Ovary (tissue), 3 donors: ENCODE data around the gene DSCAM.
"Not testable (repeated sequence)": the region's sequence is repeated elsewhere in the genome, so short reads cannot be mapped to it uniquely, and the experiment has no call there.

Experiments used
- CTCF ChIP-seq, 3 donors: fragments of 450-650 bp in 2 of 3; fragments of 200-600 bp in 1 of 3; IDR thresholded peaks; one replicate each; pipeline versions ENCODE4 v1.5.1 to v1.8.0; 2016 to 2022; ENCODE audit warnings: antibody characterized with exemption in 3 of 3, mild to moderate bottlenecking in 1 of 3
- POLR2A ChIP-seq: fragments of 450-650 bp; IDR thresholded peaks from one replicate; pipeline ENCODE4 v1.6.1; 2017; ENCODE audit warnings: antibody characterized with exemption, mild to moderate bottlenecking, moderate library complexity
- donor health status: DM: no; HTN: no; CAD: no.

GRCh38 chr21:40033156-40033782, 813.7 kb downstream of the DSCAM start:
- TF ChIP-seq POLR2A; CTCF (IDR thresholded peaks at IDR 0.05): not testable (repeated sequence)
